ENCODE measurements around the gene GCNT4.
"Not testable (repeated sequence)": the region's sequence is repeated elsewhere in the genome, so short reads cannot be mapped to it uniquely, and the experiment has no call there.

Gene GCNT4

GRCh38 chr5:75052192-75053053 lies at the start of gene GCNT4:
Gene GCNT4, minus strand, starts transcription at chr5:75052558. Its CDS starts 22,521 bp downstream, at chr5:75030037.
- TF ChIP-seq ARNT (IDR thresholded peaks at IDR 0.05) (no peak), NFRKB (IDR thresholded peaks at IDR 0.05) (no peak), SUZ12 (IDR thresholded peaks at IDR 0.05) (no peak), TARDBP (IDR thresholded peaks at IDR 0.05) (no peak), ELF4 (IDR thresholded peaks at IDR 0.05) (no peak), ZNF384 (IDR thresholded peaks at IDR 0.05) (no peak), FOXK2 (IDR thresholded peaks at IDR 0.05) (no peak), HDGF (IDR thresholded peaks at IDR 0.05; ENCODE audit: borderline replicate concordance) (no peak), LEF1 (IDR thresholded peaks at IDR 0.05; ENCODE audit: borderline replicate concordance) (no peak), SP1 (IDR thresholded peaks at IDR 0.05) (no peak), CTBP1 (IDR thresholded peaks at IDR 0.05; ENCODE audit: borderline replicate concordance) (no peak), FOXA1 (IDR thresholded peaks at IDR 0.05) (no peak), BHLHE40 (IDR thresholded peaks at IDR 0.05; ENCODE audit: borderline replicate concordance) (no peak), L3MBTL2 (conservative IDR thresholded peaks at IDR 0.05) (no peak), FOXM1 (IDR thresholded peaks at IDR 0.05; ENCODE audit: borderline replicate concordance) (no peak)
- TF ChIP-seq, protein P1, sequence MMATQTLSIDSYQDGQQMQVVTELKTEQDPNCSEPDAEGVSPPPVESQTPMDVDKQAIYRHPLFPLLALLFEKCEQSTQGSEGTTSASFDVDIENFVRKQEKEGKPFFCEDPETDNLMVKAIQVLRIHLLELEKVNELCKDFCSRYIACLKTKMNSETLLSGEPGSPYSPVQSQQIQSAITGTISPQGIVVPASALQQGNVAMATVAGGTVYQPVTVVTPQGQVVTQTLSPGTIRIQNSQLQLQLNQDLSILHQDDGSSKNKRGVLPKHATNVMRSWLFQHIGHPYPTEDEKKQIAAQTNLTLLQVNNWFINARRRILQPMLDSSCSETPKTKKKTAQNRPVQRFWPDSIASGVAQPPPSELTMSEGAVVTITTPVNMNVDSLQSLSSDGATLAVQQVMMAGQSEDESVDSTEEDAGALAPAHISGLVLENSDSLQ (IDR thresholded peaks at IDR 0.05): no peak
- ChIA-PET CTCF (interaction anchor here (0.6 kb wide), 1 partner anchor 37 kb away, joined by 3 read pairs; no protein-coding TSS in a partner anchor), POLR2A (no interaction called here)
- DNase-seq (ENCODE audit: extremely low spot score): peak; percentile 46

GRCh38 chr5:75095956-75096355 lies 43.6 kb upstream of the GCNT4 start:
- DNase-seq (ENCODE audit: extremely low spot score); CTCF ChIA-PET; POLR2A ChIA-PET: not testable (repeated sequence)

DNA sequence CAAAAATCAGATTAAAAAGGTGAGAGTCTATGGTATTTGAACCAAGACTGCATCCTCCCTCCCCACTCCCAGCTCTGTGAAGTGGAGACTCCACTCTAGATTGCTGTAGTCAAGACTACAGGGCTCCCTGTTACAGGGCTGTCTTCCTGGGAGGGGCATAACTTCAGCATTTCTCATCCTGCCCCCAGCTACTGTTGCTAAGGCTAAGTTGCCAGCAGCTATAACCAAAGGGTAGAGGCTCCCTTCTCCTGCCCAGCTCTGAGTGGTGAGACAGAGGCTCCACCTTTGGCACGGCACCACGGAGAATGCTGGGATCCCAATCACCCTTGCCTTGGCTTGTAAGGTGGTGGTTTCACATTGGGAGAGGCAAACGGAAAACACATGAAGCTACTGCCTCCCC lies 39.2 kb upstream of the GCNT4 start:
- ChIA-PET CTCF (no interaction called here), POLR2A (no interaction called here)
- DNase-seq (ENCODE audit: extremely low spot score): no peak
- no peak for TF ChIP-seq FOXM1 (IDR thresholded peaks at IDR 0.05; ENCODE audit: borderline replicate concordance)
- TF ChIP-seq SP1 (IDR thresholded peaks at IDR 0.05): no peak
- TF ChIP-seq, protein P1 (IDR thresholded peaks at IDR 0.05): no peak
- no peak for TF ChIP-seq CTBP1 (IDR thresholded peaks at IDR 0.05; ENCODE audit: borderline replicate concordance)
- TF ChIP-seq BHLHE40 (IDR thresholded peaks at IDR 0.05; ENCODE audit: borderline replicate concordance): no peak
- TF ChIP-seq ELF4 (IDR thresholded peaks at IDR 0.05): no peak
- TF ChIP-seq NFRKB (IDR thresholded peaks at IDR 0.05): no peak
- TF ChIP-seq FOXK2 (IDR thresholded peaks at IDR 0.05): no peak
- TF ChIP-seq ZNF384 (IDR thresholded peaks at IDR 0.05): no peak
- no peak for TF ChIP-seq L3MBTL2 (conservative IDR thresholded peaks at IDR 0.05)
- TF ChIP-seq FOXA1 (IDR thresholded peaks at IDR 0.05): no peak

DNA sequence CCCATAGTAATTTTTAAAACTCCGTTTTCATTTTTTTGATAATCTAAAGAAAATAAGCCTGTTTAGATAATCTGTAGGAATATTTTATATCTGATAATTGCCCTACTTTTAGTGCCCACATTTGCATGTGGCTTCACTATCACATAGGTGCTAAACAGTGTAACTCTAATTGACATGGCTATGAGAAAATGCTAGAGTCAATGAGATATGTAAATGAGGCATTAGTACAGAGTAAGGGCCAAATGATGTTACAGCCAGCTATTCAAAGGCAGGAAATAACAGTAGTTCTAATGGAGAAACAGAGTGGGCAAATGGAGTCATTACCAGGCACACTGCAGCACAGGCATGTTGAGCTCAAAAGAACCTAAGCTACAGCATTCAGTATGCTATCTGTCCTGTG lies 37.3 kb upstream of the GCNT4 start:
- CTCF ChIA-PET: no interaction called here
- TF ChIP-seq ARNT (IDR thresholded peaks at IDR 0.05) (no peak), CTBP1 (IDR thresholded peaks at IDR 0.05; ENCODE audit: borderline replicate concordance) (no peak), FOXA1 (IDR thresholded peaks at IDR 0.05) (no peak), LEF1 (IDR thresholded peaks at IDR 0.05; ENCODE audit: borderline replicate concordance) (no peak), SUZ12 (IDR thresholded peaks at IDR 0.05) (no peak), L3MBTL2 (conservative IDR thresholded peaks at IDR 0.05) (no peak), SP1 (IDR thresholded peaks at IDR 0.05) (no peak), ZNF384 (IDR thresholded peaks at IDR 0.05) (no peak)
- TF ChIP-seq, protein P1 (IDR thresholded peaks at IDR 0.05): no peak
- no peak for DNase-seq (ENCODE audit: extremely low spot score)
- POLR2A ChIA-PET: no interaction called here

DNA sequence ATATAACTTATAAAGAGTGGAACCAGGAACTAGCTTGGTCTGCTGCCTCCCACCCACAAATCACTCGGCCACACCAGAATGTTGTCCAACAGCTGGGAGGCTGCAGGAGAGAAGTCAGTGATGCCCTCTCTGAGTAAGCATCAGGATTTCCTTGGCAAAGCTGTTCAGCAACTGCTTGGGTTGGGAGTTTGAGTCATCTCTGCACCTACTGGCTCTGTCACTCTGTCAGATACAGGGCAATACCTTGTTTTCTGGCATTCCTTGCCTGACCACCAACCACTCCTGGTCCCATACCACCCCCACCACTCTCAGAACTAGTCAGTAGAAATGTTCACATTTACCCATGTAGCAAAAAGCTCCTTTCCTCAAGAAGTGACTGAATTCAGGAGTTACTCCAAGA lies 36.8 kb upstream of the GCNT4 start:
- ChIA-PET POLR2A (no interaction called here), CTCF (no interaction called here)
- no peak for TF ChIP-seq ARNT (IDR thresholded peaks at IDR 0.05)
- no peak for TF ChIP-seq L3MBTL2 (conservative IDR thresholded peaks at IDR 0.05)
- no peak for TF ChIP-seq HDGF (IDR thresholded peaks at IDR 0.05; ENCODE audit: borderline replicate concordance)
- no peak for TF ChIP-seq FOXA1 (IDR thresholded peaks at IDR 0.05)
- no peak for TF ChIP-seq CTBP1 (IDR thresholded peaks at IDR 0.05; ENCODE audit: borderline replicate concordance)
- TF ChIP-seq SP1 (IDR thresholded peaks at IDR 0.05): no peak
- TF ChIP-seq TARDBP (IDR thresholded peaks at IDR 0.05): no peak
- TF ChIP-seq FOXK2 (IDR thresholded peaks at IDR 0.05): no peak
- no peak for DNase-seq (ENCODE audit: extremely low spot score)

DNA sequence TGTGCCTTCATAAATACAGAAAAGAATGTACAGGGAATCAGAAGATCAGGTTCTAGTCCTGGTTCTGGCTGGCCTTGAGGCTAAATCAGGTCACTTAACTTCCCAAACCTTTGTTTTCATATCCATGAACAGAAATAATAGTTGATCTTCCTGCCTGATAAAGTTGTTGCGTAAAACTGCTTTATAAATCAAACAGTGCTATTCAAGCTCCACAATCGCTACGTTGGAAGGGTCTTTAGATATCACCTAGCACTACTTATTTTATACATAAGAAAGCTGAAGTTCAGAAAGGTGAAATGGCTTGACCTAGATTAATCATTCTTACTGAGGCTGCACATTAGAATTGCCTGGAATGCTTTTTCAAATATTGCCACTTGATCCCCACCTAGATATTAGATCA lies 36.3 kb upstream of the GCNT4 start:
- ChIA-PET CTCF (no interaction called here), POLR2A (no interaction called here)

DNA sequence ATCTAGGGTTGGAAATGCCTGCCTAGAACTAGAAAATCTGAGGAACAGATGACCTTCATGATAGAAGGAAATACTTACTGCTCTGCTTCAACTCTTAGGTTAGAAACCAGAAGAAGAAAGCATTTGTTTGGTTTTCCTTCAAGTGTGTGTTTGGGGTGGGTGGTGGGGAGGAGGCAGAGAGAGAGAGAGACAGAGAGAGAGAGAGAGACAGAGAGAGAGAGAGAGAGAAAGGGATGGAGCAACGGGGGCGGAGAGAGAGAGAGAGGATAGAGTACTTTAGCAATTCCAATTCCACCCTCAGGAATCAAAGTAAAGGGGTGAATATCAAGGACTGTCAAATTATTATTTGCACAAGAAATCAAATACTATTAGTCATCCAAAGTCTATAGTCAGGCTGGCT lies 29.2 kb upstream of the GCNT4 start:
- TF ChIP-seq ZNF384 (IDR thresholded peaks at IDR 0.05) (no peak), ELF4 (IDR thresholded peaks at IDR 0.05) (no peak), HDGF (IDR thresholded peaks at IDR 0.05; ENCODE audit: borderline replicate concordance) (no peak), TARDBP (IDR thresholded peaks at IDR 0.05) (no peak)
- TF ChIP-seq, protein P1 (IDR thresholded peaks at IDR 0.05): no peak
- ChIA-PET CTCF (no interaction called here), POLR2A (no interaction called here)

More for the DNA sequence above, 36.3 kb upstream of the GCNT4 start:
- no peak for DNase-seq (ENCODE audit: extremely low spot score)
- TF ChIP-seq SUZ12 (IDR thresholded peaks at IDR 0.05): no peak

GRCh38 chr5:75079346-75079745 lies 27.0 kb upstream of the GCNT4 start:
- POLR2A ChIA-PET; DNase-seq (ENCODE audit: extremely low spot score): not testable (repeated sequence)
- CTCF ChIA-PET: interaction anchor here (0.6 kb wide), 1 partner anchor 31 kb away, joined by 3 read pairs; no protein-coding TSS in a partner anchor

More for the DNA sequence above, 29.2 kb upstream of the GCNT4 start:
- no peak for DNase-seq (ENCODE audit: extremely low spot score)

All from HEK293T (cell line).